GM23338 (cell line): ENCODE measurements around the gene NCAPD2. TPM values are rescaled to one million over a fixed set of nuclear protein-coding genes. Genes with fewer than 3 reads are reported as not detected.
A peak's percentile ranks its signal among the peaks of the same experiment; 100 is the strongest.

Experiments used
- ATAC-seq: fragments of 200-7000 bp; cut with Tn5 transposase; 3 replicates; pipeline ENCODE4 v1.9.1; 2020
- DNase-seq: peaks from one replicate; pipeline ENCODE4 v3.0.0-alpha.2; 2015; ENCODE audit warnings: low spot score
- H2AFZ ChIP-seq: fragments of 200-600 bp; sonication (generic); 2 replicates; pipeline ENCODE4 v1.8.0; 2016; ENCODE audit warnings: antibody characterized with exemption, mild to moderate bottlenecking, moderate library complexity
- H3F3A ChIP-seq: fragments of 200-600 bp; sonication (generic); replicated peaks from 2 replicates; pipeline ENCODE4 v1.8.0; 2017; ENCODE audit warnings: antibody characterized with exemption, mixed run types, low read depth
- H3K27ac ChIP-seq: fragments of 200-600 bp; sonication (generic); 2 replicates; pipeline ENCODE4 v1.6.1; 2016; ENCODE audit warnings: low read depth
- H3K27me3 ChIP-seq: fragments of 200-600 bp; sonication (generic); 2 replicates; pipeline ENCODE4 v1.8.0; 2016; ENCODE audit warnings: mild to moderate bottlenecking, mixed run types, moderate library complexity; ENCODE audit not compliant: insufficient read depth
- H3K36me3 ChIP-seq: fragments of 200-600 bp; sonication (generic); 2 replicates; pipeline ENCODE4 v1.8.0; 2016; ENCODE audit warnings: mild to moderate bottlenecking; ENCODE audit not compliant: insufficient read depth
- H3K4me1 ChIP-seq: fragments of 200-600 bp; sonication (generic); 2 replicates; pipeline ENCODE4 v1.8.0; 2016; ENCODE audit warnings: mild to moderate bottlenecking, moderate library complexity; ENCODE audit not compliant: insufficient read depth
- H3K4me2 ChIP-seq: fragments of 200-600 bp; sonication (generic); 2 replicates; pipeline ENCODE4 v1.7.1; 2017; ENCODE audit warnings: mixed run types
- H3K4me3 ChIP-seq: fragments of 200-600 bp; sonication (generic); 2 replicates; pipeline ENCODE4 v1.6.1; 2016; ENCODE audit warnings: mixed run types
- H3K79me2 ChIP-seq: fragments of 200-600 bp; sonication (generic); replicated peaks from 2 replicates; pipeline ENCODE4 v1.8.0; 2017; ENCODE audit warnings: mild to moderate bottlenecking; ENCODE audit not compliant: insufficient read depth
- H3K9me2 ChIP-seq: fragments of 200-600 bp; sonication (generic); 2 replicates; pipeline ENCODE4 v1.8.0; 2017; ENCODE audit not compliant: insufficient read depth
- H4K20me1 ChIP-seq: fragments of 200-600 bp; sonication (generic); replicated peaks from 2 replicates; pipeline ENCODE4 v1.8.0; 2017; ENCODE audit warnings: mild to moderate bottlenecking; ENCODE audit not compliant: insufficient read depth
- H3K27ac Mint-ChIP-seq: 2 replicates; pipeline ENCODE4 v1.8.0; 2020; ENCODE audit warnings: inconsistent platforms, mild to moderate bottlenecking, moderate library complexity, mixed read lengths
- H3K27me3 Mint-ChIP-seq: 3 replicates; pipeline ENCODE4 v1.8.0; 2022; ENCODE audit warnings: low read depth, mild to moderate bottlenecking, moderate library complexity, mixed read lengths, inconsistent platforms; ENCODE audit not compliant: insufficient read depth, poor library complexity
- H3K36me3 Mint-ChIP-seq: 3 replicates; pipeline ENCODE4 v1.8.0; 2021; ENCODE audit warnings: low read depth, mild to moderate bottlenecking, inconsistent platforms, moderate library complexity, mixed read lengths
- H3K4me1 Mint-ChIP-seq: 3 replicates; pipeline ENCODE4 v1.8.0; 2020; ENCODE audit warnings: mild to moderate bottlenecking, inconsistent platforms, mixed read lengths
- H3K4me3 Mint-ChIP-seq: 3 replicates; pipeline ENCODE4 v1.8.0; 2021; ENCODE audit warnings: moderate library complexity, mild to moderate bottlenecking, inconsistent platforms, mixed read lengths
- H3K9me3 Mint-ChIP-seq: 3 replicates; pipeline ENCODE4 v1.8.0; 2020; ENCODE audit warnings: moderate library complexity, mild to moderate bottlenecking, inconsistent platforms, mixed read lengths
- STAT1 ChIP-seq: IDR thresholded peaks from one replicate; pipeline ENCODE4 v1.6.1; 2016; ENCODE audit warnings: antibody characterized with exemption; ENCODE audit not compliant: unreplicated experiment
- ZNF114 ChIP-seq: fragments of 250-450 bp; sonication (Bioruptor Pico); IDR thresholded peaks from 2 replicates; pipeline ENCODE4 v1.5.0; 2020; ENCODE audit warnings: mild to moderate bottlenecking, moderate library complexity
- polyA plus RNA-seq: library from polyadenylated mRNA; unstranded; fragments of >200 nt; fragmentation: Nextera tagmentation; extraction: Ambion mirVana; gene quantifications from 2 replicates; pipeline ENCODE4 v1.2.1, GENCODE V29; 2016
- total RNA-seq: library from RNA; depleted of rRNA; stranded (reverse); fragments of >200 nt; shearing (Covaris generic); gene quantifications from 2 replicates; pipeline ENCODE4 v1.2.3, GENCODE V29; 2014
- TF ChIP-seq, protein P1 (sequence below): IDR thresholded peaks from 2 replicates; pipeline ENCODE4 v1.6.1; 2016; ENCODE audit warnings: antibody characterized with exemption
- TF ChIP-seq, protein P2 (sequence below): IDR thresholded peaks from one replicate; pipeline ENCODE4 v1.6.1; 2018; ENCODE audit warnings: antibody characterized with exemption; ENCODE audit not compliant: unreplicated experiment
- TF ChIP-seq, protein P3 (sequence below), 2 experiments: fragments of 200-600 bp in 1 of 2; sonication (generic) in 1 of 2; conservative IDR thresholded peaks; 2 replicates each; pipeline versions ENCODE4 v1.5.1 to v1.6.1; 2016 to 2017; ENCODE audit warnings: antibody characterized with exemption in 2 of 2, low read depth in 2 of 2, mild to moderate bottlenecking in 2 of 2, moderate library complexity in 1 of 2

Gene NCAPD2
- total and polyA plus RNA-seq, 2 experiments from 2014 or later = 34.2 to 217 TPM

DNA sequence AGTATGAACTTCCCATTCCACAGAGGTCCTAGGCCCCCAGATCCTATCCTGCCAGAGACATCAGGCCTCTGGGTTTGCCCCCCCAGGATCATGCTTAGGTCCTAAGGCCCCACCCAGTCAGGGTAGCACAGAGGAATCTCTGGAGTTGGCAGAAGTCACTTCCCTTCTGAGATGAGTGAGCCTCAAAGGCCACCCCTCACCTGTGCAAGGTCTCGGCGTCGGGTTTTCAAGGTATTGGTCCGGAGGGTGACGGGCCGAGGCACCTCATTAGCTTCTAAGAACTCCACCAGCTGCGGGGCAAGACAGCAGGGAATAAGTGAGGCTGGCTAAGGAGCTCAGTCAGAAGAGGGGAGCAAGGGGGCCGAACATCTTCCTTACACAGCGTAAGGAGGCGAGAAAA lies 69.0 kb downstream of the NCAPD2 start:
- no peak for ATAC-seq
- peaks cover 23% of the 10 kb centered on the region for H4K20me1 ChIP-seq
- Mint-ChIP-seq H3K4me1 (peaks cover 8% of the 10 kb centered on the region), H3K36me3 (peaks cover 92% of the 10 kb centered on the region), H3K4me3 (peak overlapping the region; percentile 19; the same call in 1 of the 3 replicates), H3K27ac (no peak overlapping the region; the same call in 1 of the 2 replicates), H3K27me3 (peaks cover 9% of the 10 kb centered on the region), H3K9me3 (no peaks in the 10 kb centered on the region)
- peaks cover 76% of the 10 kb centered on the region for H3K36me3 ChIP-seq
- H2AFZ ChIP-seq = no peak overlapping the region
- no peak overlapping the region for H3K27ac ChIP-seq
- H3K9me2 ChIP-seq = no peaks in the 10 kb centered on the region
- H3K79me2 ChIP-seq = peaks cover 23% of the 10 kb centered on the region
- no peak for TF ChIP-seq ZNF114 (CRISPR knock-in tag)
- TF ChIP-seq, protein P1, sequence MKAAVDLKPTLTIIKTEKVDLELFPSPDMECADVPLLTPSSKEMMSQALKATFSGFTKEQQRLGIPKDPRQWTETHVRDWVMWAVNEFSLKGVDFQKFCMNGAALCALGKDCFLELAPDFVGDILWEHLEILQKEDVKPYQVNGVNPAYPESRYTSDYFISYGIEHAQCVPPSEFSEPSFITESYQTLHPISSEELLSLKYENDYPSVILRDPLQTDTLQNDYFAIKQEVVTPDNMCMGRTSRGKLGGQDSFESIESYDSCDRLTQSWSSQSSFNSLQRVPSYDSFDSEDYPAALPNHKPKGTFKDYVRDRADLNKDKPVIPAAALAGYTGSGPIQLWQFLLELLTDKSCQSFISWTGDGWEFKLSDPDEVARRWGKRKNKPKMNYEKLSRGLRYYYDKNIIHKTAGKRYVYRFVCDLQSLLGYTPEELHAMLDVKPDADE = no peak
- TF ChIP-seq, protein P2, sequence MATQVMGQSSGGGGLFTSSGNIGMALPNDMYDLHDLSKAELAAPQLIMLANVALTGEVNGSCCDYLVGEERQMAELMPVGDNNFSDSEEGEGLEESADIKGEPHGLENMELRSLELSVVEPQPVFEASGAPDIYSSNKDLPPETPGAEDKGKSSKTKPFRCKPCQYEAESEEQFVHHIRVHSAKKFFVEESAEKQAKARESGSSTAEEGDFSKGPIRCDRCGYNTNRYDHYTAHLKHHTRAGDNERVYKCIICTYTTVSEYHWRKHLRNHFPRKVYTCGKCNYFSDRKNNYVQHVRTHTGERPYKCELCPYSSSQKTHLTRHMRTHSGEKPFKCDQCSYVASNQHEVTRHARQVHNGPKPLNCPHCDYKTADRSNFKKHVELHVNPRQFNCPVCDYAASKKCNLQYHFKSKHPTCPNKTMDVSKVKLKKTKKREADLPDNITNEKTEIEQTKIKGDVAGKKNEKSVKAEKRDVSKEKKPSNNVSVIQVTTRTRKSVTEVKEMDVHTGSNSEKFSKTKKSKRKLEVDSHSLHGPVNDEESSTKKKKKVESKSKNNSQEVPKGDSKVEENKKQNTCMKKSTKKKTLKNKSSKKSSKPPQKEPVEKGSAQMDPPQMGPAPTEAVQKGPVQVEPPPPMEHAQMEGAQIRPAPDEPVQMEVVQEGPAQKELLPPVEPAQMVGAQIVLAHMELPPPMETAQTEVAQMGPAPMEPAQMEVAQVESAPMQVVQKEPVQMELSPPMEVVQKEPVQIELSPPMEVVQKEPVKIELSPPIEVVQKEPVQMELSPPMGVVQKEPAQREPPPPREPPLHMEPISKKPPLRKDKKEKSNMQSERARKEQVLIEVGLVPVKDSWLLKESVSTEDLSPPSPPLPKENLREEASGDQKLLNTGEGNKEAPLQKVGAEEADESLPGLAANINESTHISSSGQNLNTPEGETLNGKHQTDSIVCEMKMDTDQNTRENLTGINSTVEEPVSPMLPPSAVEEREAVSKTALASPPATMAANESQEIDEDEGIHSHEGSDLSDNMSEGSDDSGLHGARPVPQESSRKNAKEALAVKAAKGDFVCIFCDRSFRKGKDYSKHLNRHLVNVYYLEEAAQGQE = no peak
- peaks cover 52% of the 10 kb centered on the region for H3F3A ChIP-seq
- H3K4me1 ChIP-seq = peaks cover 5% of the 10 kb centered on the region; the same call in 1 of the 2 replicates
- no peaks in the 10 kb centered on the region for H3K27me3 ChIP-seq
- no peak overlapping the region for H3K4me3 ChIP-seq
- no peak for DNase-seq
- H3K4me2 ChIP-seq = no peak overlapping the region

DNA sequence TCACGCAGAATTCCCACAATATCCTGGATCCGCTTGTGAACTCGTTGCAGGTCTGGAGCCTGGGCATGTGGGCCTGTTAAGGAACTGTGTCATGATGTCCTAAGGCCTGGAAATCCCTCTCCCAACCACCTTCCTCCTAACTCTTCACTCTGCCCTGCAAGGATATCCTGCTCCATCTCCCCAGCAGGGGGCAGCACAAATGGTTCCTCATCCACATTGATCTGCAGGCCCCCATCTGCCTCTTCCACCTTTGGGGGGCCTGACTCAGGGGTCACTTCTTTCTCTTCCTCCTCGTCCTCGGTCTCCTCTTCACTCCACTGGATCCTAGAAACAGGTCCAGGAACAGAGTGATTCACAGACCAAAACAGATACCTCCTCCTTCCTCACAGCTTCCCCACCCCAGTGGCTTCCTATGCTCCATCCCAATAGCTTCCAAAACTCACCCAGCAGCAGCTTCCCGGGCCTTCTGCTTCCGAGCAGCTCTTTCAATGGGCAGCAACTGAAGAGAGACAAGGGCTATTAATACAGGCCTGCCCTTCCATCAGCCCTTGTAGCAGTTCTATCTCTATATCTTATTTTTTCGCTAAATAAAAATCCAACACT lies 69.6 kb downstream of the NCAPD2 start:
- Histone ChIP-seq H3K4me3 (no peak overlapping the region), H3K4me2 (no peak overlapping the region), H3K27ac (no peak overlapping the region), H3K27me3 (no peaks in the 10 kb centered on the region), H3K36me3 (peaks cover 76% of the 10 kb centered on the region), H3K79me2 (peaks cover 23% of the 10 kb centered on the region), H2AFZ (no peak overlapping the region), H3K9me2 (no peaks in the 10 kb centered on the region), H4K20me1 (peaks cover 23% of the 10 kb centered on the region), H3K4me1 (peaks cover 5% of the 10 kb centered on the region; the same call in 1 of the 2 replicates), H3F3A (peaks cover 50% of the 10 kb centered on the region)
- Mint-ChIP-seq H3K4me3 (no peak overlapping the region), H3K27ac (no peak overlapping the region), H3K4me1 (peaks cover 8% of the 10 kb centered on the region), H3K27me3 (peaks cover 16% of the 10 kb centered on the region), H3K36me3 (peaks cover 92% of the 10 kb centered on the region), H3K9me3 (no peaks in the 10 kb centered on the region)
- DNase-seq (peak; percentile 87), ATAC-seq (peak; percentile 49)
- TF ChIP-seq, protein P3, sequence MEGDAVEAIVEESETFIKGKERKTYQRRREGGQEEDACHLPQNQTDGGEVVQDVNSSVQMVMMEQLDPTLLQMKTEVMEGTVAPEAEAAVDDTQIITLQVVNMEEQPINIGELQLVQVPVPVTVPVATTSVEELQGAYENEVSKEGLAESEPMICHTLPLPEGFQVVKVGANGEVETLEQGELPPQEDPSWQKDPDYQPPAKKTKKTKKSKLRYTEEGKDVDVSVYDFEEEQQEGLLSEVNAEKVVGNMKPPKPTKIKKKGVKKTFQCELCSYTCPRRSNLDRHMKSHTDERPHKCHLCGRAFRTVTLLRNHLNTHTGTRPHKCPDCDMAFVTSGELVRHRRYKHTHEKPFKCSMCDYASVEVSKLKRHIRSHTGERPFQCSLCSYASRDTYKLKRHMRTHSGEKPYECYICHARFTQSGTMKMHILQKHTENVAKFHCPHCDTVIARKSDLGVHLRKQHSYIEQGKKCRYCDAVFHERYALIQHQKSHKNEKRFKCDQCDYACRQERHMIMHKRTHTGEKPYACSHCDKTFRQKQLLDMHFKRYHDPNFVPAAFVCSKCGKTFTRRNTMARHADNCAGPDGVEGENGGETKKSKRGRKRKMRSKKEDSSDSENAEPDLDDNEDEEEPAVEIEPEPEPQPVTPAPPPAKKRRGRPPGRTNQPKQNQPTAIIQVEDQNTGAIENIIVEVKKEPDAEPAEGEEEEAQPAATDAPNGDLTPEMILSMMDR (conservative IDR thresholded peaks at IDR 0.05; ENCODE audit: low read depth in 2 of 2) = peak; percentile 79 to 88
- TF ChIP-seq STAT1 = no peak
